GM12873 (cell line): Measurements from ENCODE around the gene KRTAP6-1.

Experiments
- CTCF ChIP-seq: IDR thresholded peaks from 2 replicates; pipeline ENCODE4 v1.5.1; 2012; ENCODE audit warnings: low read depth, mild to moderate bottlenecking, moderate library complexity, low read length, control low read depth; ENCODE audit not compliant: insufficient read depth; ENCODE audit errors: missing control alignments

KRTAP6-1 gene

GRCh38 chr21:30577766-30578165 is 36.0 kb downstream of the KRTAP6-1 start:
- no peak for TF ChIP-seq CTCF

DNA sequence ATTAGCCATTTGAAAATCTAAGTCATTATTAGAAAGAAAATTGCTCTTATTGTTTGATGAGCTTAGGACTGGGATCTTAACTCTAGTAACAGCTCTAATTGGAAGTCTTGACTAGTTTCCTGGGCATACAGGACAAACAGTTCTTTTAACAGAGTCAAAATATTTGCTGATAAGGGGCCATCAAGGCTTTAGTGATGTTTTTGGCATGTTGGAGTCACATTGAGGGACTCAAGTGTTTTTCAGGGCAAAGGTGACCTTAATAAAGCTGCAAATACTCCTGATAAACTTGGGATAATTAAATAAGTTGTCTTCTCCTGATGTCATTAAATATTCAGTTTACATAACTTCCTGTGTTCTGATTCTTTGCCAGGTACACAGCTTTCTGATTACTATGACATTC is 46.1 kb downstream of the KRTAP6-1 start:
- no peak for TF ChIP-seq CTCF

DNA sequence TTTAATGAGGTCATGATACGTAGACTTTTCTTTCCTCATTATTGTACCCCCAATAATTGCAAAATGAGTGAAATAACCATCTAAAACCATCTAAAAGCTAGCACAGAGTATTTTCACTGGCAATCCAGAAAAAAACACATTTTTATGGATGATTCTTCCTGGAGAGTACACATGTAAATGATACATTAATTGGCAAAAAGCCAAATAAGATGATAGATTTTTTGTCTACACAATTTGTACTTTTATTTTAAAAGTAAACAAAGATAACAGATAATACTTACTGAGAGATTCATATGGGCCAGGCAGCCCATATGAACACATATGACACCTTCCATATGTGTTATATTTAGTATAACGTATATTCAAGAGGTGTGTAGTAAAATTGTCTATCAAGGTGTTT is 50.1 kb downstream of the KRTAP6-1 start:
- no peak for TF ChIP-seq CTCF
